ENCODE data around the gene SRP9.
"Not testable (repeated sequence)": the region's sequence is repeated elsewhere in the genome, so short reads cannot be mapped to it uniquely, and the experiment has no call there.

Gene SRP9

GRCh38 chr1:225776294-225776693 lies 1.3 kb upstream of the SRP9 start:
- Mint-ChIP-seq H3K4me3 (no peak overlapping the region), H3K27ac (no peak overlapping the region), H3K27me3 (peaks cover 3% of the 10 kb centered on the region), H3K36me3 (peaks cover 20% of the 10 kb centered on the region), H3K4me1 (peaks cover 21% of the 10 kb centered on the region), H3K9me3 (no peaks in the 10 kb centered on the region)
- CTCF ChIA-PET = interaction anchor here (1.0 to 1.4 kb wide), 3 partner anchors 74 to 135 kb away, joined by 3 read pairs; no protein-coding TSS in a partner anchor
- no peak for DNase-seq

GRCh38 chr1:225777058-225777582 lies 506 bp upstream of the SRP9 start:
- H3K27ac Mint-ChIP-seq = no peak overlapping the region
- CTCF ChIA-PET = interaction anchor here (0.7 to 3.1 kb wide), 17 partner anchors 8 to 309 kb away, joined by 3 to 12 read pairs (median 5); partner anchors contain the start of genes PYCR2 and TMEM63A
- H3K4me1 Mint-ChIP-seq = peaks cover 27% of the 10 kb centered on the region
- DNase-seq = no peak
- no peaks in the 10 kb centered on the region for H3K9me3 Mint-ChIP-seq
- H3K4me3 Mint-ChIP-seq = no peak overlapping the region
- peaks cover 3% of the 10 kb centered on the region for H3K27me3 Mint-ChIP-seq
- peaks cover 20% of the 10 kb centered on the region for H3K36me3 Mint-ChIP-seq

- CTCF ChIA-PET = interaction anchor here (0.9 to 3.1 kb wide), 10 partner anchors 11 to 304 kb away, joined by 3 to 12 read pairs (median 6); partner anchors contain the start of gene TMEM63A
- no peaks in the 10 kb centered on the region for H3K9me3 Mint-ChIP-seq
- H3K4me3 Mint-ChIP-seq = no peak overlapping the region
- H3K27me3 Mint-ChIP-seq = peaks cover 3% of the 10 kb centered on the region
- peaks cover 28% of the 10 kb centered on the region for H3K36me3 Mint-ChIP-seq
- H3K4me1 Mint-ChIP-seq = peaks cover 38% of the 10 kb centered on the region
- H3K27ac Mint-ChIP-seq = no peak overlapping the region
- no peak for DNase-seq
Observed at GRCh38 chr1:225778337-225778669, 677 bp downstream of the SRP9 start.

GRCh38 chr1:225779165-225779564 lies 1.5 kb downstream of the SRP9 start:
- DNase-seq = peak; percentile 25
- CTCF ChIA-PET = interaction anchor here (0.6 to 3.1 kb wide), 6 partner anchors 33 to 1983 kb away, joined by 3 to 12 read pairs (median 4); partner anchors contain the start of gene TMEM63A
- H3K4me1 Mint-ChIP-seq = peaks cover 45% of the 10 kb centered on the region

GRCh38 chr1:225780134-225780533 lies 2.5 kb downstream of the SRP9 start:
- peaks cover 45% of the 10 kb centered on the region for H3K4me1 Mint-ChIP-seq
- H3K27ac Mint-ChIP-seq = no peak overlapping the region
- H3K9me3 Mint-ChIP-seq = no peaks in the 10 kb centered on the region
- H3K36me3 Mint-ChIP-seq = peaks cover 34% of the 10 kb centered on the region
- no peaks in the 10 kb centered on the region for H3K27me3 Mint-ChIP-seq
- no peak for DNase-seq
- CTCF ChIA-PET = interaction anchor here (1.5 kb wide), 1 partner anchor 131 kb away, joined by 4 read pairs; no protein-coding TSS in a partner anchor
- H3K4me3 Mint-ChIP-seq = peak overlapping the region; percentile 22

More at GRCh38 chr1:225779165-225779564, 1.5 kb downstream of the SRP9 start:
- not testable (repeated sequence) for H3K9me3 Mint-ChIP-seq, H3K27me3 Mint-ChIP-seq, H3K27ac Mint-ChIP-seq, H3K4me3 Mint-ChIP-seq
- peaks cover 34% of the 10 kb centered on the region for H3K36me3 Mint-ChIP-seq

- no peaks in the 10 kb centered on the region for H3K27me3 Mint-ChIP-seq
- H3K4me1 Mint-ChIP-seq = peaks cover 45% of the 10 kb centered on the region
- CTCF ChIA-PET = no interaction called here
- DNase-seq = no peak
- no peaks in the 10 kb centered on the region for H3K9me3 Mint-ChIP-seq
- peak overlapping the region; percentile 3 for H3K4me3 Mint-ChIP-seq
- H3K36me3 Mint-ChIP-seq = peaks cover 35% of the 10 kb centered on the region
- H3K27ac Mint-ChIP-seq = no peak overlapping the region
Observed at GRCh38 chr1:225780630-225781029, 3.0 kb downstream of the SRP9 start.

- not testable (repeated sequence) for H3K27ac Mint-ChIP-seq
- peaks cover 59% of the 10 kb centered on the region for H3K36me3 Mint-ChIP-seq
Observed at GRCh38 chr1:225789142-225789541, 11.5 kb downstream of the SRP9 start.

GRCh38 chr1:225794954-225795353 lies 17.3 kb downstream of the SRP9 start:
- CTCF ChIA-PET = no interaction called here
- no peak for DNase-seq
- Mint-ChIP-seq H3K9me3 (no peaks in the 10 kb centered on the region), H3K4me3 (no peak overlapping the region), H3K36me3 (peaks cover 34% of the 10 kb centered on the region), H3K4me1 (no peaks in the 10 kb centered on the region), H3K27ac (no peak overlapping the region), H3K27me3 (no peaks in the 10 kb centered on the region)

More at GRCh38 chr1:225789142-225789541, 11.5 kb downstream of the SRP9 start:
- not testable (repeated sequence) for DNase-seq, H3K27me3 Mint-ChIP-seq, H3K9me3 Mint-ChIP-seq, H3K4me3 Mint-ChIP-seq, H3K4me1 Mint-ChIP-seq
- CTCF ChIA-PET = interaction anchor here (0.6 kb wide), 1 partner anchor 483 kb away, joined by 4 read pairs; no protein-coding TSS in a partner anchor

GRCh38 chr1:225796097-225796496 lies 18.5 kb downstream of the SRP9 start:
- DNase-seq, H3K4me3 Mint-ChIP-seq, H3K27ac Mint-ChIP-seq, H3K27me3 Mint-ChIP-seq, H3K4me1 Mint-ChIP-seq, H3K9me3 Mint-ChIP-seq, CTCF ChIA-PET: not testable (repeated sequence)
- H3K36me3 Mint-ChIP-seq = peaks cover 26% of the 10 kb centered on the region

- CTCF ChIA-PET, DNase-seq, H3K27me3 Mint-ChIP-seq: not testable (repeated sequence)
Observed at GRCh38 chr1:225801146-225801545, 23.5 kb downstream of the SRP9 start.

GRCh38 chr1:225806249-225806648 lies 28.6 kb downstream of the SRP9 start:
- Mint-ChIP-seq H3K4me1 (peaks cover 14% of the 10 kb centered on the region), H3K36me3 (no peaks in the 10 kb centered on the region), H3K9me3 (no peaks in the 10 kb centered on the region), H3K27me3 (peaks cover 24% of the 10 kb centered on the region), H3K4me3 (no peak overlapping the region), H3K27ac (no peak overlapping the region)
- CTCF ChIA-PET = no interaction called here
- DNase-seq = no peak

More at GRCh38 chr1:225801146-225801545, 23.5 kb downstream of the SRP9 start:
- not testable (repeated sequence) for H3K36me3 Mint-ChIP-seq, H3K9me3 Mint-ChIP-seq, H3K4me3 Mint-ChIP-seq, H3K27ac Mint-ChIP-seq, H3K4me1 Mint-ChIP-seq

GRCh38 chr1:225806736-225807135 lies 29.1 kb downstream of the SRP9 start:
- Mint-ChIP-seq H3K4me1 (peaks cover 14% of the 10 kb centered on the region), H3K27me3 (peaks cover 29% of the 10 kb centered on the region)
- H3K36me3 Mint-ChIP-seq, H3K4me3 Mint-ChIP-seq, H3K27ac Mint-ChIP-seq, H3K9me3 Mint-ChIP-seq, CTCF ChIA-PET, DNase-seq: not testable (repeated sequence)

GRCh38 chr1:225808136-225808535 lies 30.5 kb downstream of the SRP9 start:
- H3K9me3 Mint-ChIP-seq = no peaks in the 10 kb centered on the region
- H3K4me1 Mint-ChIP-seq = peaks cover 14% of the 10 kb centered on the region
- no peak overlapping the region for H3K4me3 Mint-ChIP-seq
- H3K27ac Mint-ChIP-seq = no peak overlapping the region
- no peaks in the 10 kb centered on the region for H3K36me3 Mint-ChIP-seq
- CTCF ChIA-PET = interaction anchor here (0.9 to 1.1 kb wide), 2 partner anchors 10 to 31 kb away, joined by 3 read pairs; partner anchors contain the start of gene SRP9
- DNase-seq = no peak
- H3K27me3 Mint-ChIP-seq = peaks cover 42% of the 10 kb centered on the region

GRCh38 chr1:225809842-225810578 lies 32.4 kb downstream of the SRP9 start, which contains the start of gene EPHX1:
Gene EPHX1 (plus strand): TSS chr1:225810124. CDS start chr1:225828730, 18,606 bp downstream.
- H3K27me3 Mint-ChIP-seq = peaks cover 42% of the 10 kb centered on the region
- peak; percentile 83 for DNase-seq
- H3K9me3 Mint-ChIP-seq = no peaks in the 10 kb centered on the region
- CTCF ChIA-PET = interaction anchor here (0.6 to 1.6 kb wide), 3 partner anchors 135 to 612 kb away, joined by 3 read pairs; no protein-coding TSS in a partner anchor
- H3K4me3 Mint-ChIP-seq = peak within 1 kb of the TSS; percentile 80
- peak within 1 kb of the TSS; percentile 33 for H3K27ac Mint-ChIP-seq
- peaks cover 14% of the 10 kb centered on the region for H3K4me1 Mint-ChIP-seq
- H3K36me3 Mint-ChIP-seq = no peaks in the 10 kb centered on the region
